ENCODE measurements around the gene LSMEM2.

DNA sequence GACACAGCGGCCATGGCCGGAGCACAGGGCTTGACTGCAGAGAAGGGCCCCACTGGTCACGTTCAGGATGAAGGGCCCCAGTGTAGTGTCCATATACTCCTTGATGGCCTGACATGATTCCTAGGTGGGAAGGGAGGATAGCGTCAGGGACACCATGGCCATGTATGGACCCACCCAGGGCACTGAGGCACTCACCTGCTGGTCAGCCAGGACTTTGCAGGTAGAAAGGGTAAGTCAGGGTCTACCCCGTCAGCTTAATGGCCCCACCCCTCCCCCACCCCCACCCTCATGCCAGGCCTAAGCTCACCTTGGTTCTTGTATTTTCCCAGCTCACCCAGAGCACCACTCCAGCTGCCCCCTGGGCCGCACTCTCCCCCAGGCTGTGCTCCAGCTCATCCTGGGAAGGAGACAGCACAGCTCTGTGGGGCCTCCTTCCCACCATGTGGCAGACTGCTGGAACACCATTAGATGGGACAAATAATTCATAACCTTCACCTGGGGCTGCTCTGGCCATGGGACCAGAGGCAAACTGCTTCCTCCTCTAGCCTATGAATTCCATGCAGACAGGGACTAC, 21.9 kb downstream of the LSMEM2 start:
- TF ChIP-seq, protein P1, sequence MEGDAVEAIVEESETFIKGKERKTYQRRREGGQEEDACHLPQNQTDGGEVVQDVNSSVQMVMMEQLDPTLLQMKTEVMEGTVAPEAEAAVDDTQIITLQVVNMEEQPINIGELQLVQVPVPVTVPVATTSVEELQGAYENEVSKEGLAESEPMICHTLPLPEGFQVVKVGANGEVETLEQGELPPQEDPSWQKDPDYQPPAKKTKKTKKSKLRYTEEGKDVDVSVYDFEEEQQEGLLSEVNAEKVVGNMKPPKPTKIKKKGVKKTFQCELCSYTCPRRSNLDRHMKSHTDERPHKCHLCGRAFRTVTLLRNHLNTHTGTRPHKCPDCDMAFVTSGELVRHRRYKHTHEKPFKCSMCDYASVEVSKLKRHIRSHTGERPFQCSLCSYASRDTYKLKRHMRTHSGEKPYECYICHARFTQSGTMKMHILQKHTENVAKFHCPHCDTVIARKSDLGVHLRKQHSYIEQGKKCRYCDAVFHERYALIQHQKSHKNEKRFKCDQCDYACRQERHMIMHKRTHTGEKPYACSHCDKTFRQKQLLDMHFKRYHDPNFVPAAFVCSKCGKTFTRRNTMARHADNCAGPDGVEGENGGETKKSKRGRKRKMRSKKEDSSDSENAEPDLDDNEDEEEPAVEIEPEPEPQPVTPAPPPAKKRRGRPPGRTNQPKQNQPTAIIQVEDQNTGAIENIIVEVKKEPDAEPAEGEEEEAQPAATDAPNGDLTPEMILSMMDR (IDR thresholded peaks at IDR 0.05), result no peak
- TF ChIP-seq EP300 (IDR thresholded peaks at IDR 0.05), result no peak
- no peak for TF ChIP-seq POLR2AphosphoS5 (IDR thresholded peaks at IDR 0.05)
